Glutamatergic neuron (in vitro differentiated cells): Measurements from ENCODE around the gene SERPIND1. TPM values are rescaled to one million over a fixed set of nuclear protein-coding genes. Genes with fewer than 3 reads are reported as not detected.

Experiments
- DNase-seq: peaks from one replicate; pipeline ENCODE4 v3.0.0; 2022
- H3K27ac Mint-ChIP-seq: one replicate; pipeline ENCODE4 v1.8.0; 2020; ENCODE audit warnings: mild to moderate bottlenecking, mixed read lengths, inconsistent platforms; ENCODE audit not compliant: unreplicated experiment
- H3K27me3 Mint-ChIP-seq: one replicate; pipeline ENCODE4 v1.8.0; 2020; ENCODE audit warnings: mild to moderate bottlenecking, moderate library complexity, mixed read lengths, inconsistent platforms; ENCODE audit not compliant: unreplicated experiment
- H3K36me3 Mint-ChIP-seq: one replicate; pipeline ENCODE4 v1.8.0; 2020; ENCODE audit warnings: mild to moderate bottlenecking, mixed read lengths, inconsistent platforms; ENCODE audit not compliant: unreplicated experiment
- H3K4me1 Mint-ChIP-seq: one replicate; pipeline ENCODE4 v1.8.0; 2020; ENCODE audit warnings: mild to moderate bottlenecking, low read depth, mixed read lengths, inconsistent platforms; ENCODE audit not compliant: unreplicated experiment
- H3K4me3 Mint-ChIP-seq: one replicate; pipeline ENCODE4 v1.8.0; 2020; ENCODE audit warnings: mild to moderate bottlenecking, mixed read lengths, inconsistent platforms; ENCODE audit not compliant: unreplicated experiment
- H3K9me3 Mint-ChIP-seq: one replicate; pipeline ENCODE4 v1.8.0; 2020; ENCODE audit warnings: mild to moderate bottlenecking, moderate library complexity, mixed read lengths, inconsistent platforms; ENCODE audit not compliant: unreplicated experiment
- total RNA-seq: library from RNA; stranded (reverse); fragmentation: NEBNext Ultra II Directional; extraction: Animal tissue kit (Norgen Biotek cat#: 25700); gene quantifications from one replicate; pipeline ENCODE4 v1.2.1, GENCODE V29; 2021; ENCODE audit not compliant: unreplicated experiment
- TF ChIP-seq, protein P1 (sequence below): fragments of 200-600 bp; sonication (generic); IDR thresholded peaks from one replicate; pipeline ENCODE4 v1.5.0; 2021; ENCODE audit not compliant: partially characterized antibody, unreplicated experiment

The SERPIND1 gene
- total RNA-seq, 1 donor from 2014 or later, result not detected

DNA sequence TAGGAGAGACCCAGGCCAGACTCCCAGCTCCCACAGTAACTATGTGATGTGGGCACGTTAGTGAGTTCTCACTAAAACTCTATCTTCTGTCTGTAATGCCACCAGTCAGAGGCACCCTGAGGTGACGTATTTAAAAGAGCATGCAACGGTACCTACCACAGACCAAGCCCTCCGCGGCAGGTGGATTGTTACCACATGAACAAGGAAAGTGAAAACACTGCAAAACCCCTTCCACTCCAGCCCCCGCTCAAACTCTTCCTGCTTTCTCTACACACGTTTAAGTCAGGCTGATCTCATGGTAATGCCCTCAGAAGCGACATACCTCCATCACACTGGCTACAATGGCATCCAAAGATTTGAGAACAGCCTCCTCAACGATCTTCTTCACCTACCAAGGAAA lies 36.7 kb downstream of the SERPIND1 start:
- TF ChIP-seq, protein P1, sequence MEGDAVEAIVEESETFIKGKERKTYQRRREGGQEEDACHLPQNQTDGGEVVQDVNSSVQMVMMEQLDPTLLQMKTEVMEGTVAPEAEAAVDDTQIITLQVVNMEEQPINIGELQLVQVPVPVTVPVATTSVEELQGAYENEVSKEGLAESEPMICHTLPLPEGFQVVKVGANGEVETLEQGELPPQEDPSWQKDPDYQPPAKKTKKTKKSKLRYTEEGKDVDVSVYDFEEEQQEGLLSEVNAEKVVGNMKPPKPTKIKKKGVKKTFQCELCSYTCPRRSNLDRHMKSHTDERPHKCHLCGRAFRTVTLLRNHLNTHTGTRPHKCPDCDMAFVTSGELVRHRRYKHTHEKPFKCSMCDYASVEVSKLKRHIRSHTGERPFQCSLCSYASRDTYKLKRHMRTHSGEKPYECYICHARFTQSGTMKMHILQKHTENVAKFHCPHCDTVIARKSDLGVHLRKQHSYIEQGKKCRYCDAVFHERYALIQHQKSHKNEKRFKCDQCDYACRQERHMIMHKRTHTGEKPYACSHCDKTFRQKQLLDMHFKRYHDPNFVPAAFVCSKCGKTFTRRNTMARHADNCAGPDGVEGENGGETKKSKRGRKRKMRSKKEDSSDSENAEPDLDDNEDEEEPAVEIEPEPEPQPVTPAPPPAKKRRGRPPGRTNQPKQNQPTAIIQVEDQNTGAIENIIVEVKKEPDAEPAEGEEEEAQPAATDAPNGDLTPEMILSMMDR, result no peak
- no peak for DNase-seq
- no peaks in the 10 kb centered on the region for H3K4me1 Mint-ChIP-seq
- no peak overlapping the region for H3K4me3 Mint-ChIP-seq
- no peaks in the 10 kb centered on the region for H3K9me3 Mint-ChIP-seq
- H3K36me3 Mint-ChIP-seq, result no peaks in the 10 kb centered on the region
- no peaks in the 10 kb centered on the region for H3K27me3 Mint-ChIP-seq
- H3K27ac Mint-ChIP-seq, result no peak overlapping the region

DNA sequence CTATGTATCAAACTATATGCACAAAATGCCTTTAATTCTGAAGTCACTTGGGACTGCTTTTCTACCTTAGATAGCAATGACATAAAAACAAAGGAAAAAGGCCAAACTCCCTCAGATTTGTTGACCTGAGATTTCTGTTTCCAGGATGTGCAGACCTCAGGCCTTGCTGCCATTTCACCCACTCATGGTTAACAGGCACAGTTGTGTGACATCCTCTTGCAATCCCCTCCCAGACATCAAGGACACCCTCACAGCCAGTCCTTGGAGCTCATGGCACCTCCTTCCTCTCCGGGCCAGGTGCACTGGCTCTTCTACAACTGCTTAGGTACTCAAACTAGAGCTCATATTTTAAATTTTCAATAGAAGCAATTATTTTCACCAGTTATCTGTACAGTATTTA lies 37.3 kb downstream of the SERPIND1 start:
- no peaks in the 10 kb centered on the region for H3K4me1 Mint-ChIP-seq
- no peaks in the 10 kb centered on the region for H3K9me3 Mint-ChIP-seq
- DNase-seq, result no peak

DNA sequence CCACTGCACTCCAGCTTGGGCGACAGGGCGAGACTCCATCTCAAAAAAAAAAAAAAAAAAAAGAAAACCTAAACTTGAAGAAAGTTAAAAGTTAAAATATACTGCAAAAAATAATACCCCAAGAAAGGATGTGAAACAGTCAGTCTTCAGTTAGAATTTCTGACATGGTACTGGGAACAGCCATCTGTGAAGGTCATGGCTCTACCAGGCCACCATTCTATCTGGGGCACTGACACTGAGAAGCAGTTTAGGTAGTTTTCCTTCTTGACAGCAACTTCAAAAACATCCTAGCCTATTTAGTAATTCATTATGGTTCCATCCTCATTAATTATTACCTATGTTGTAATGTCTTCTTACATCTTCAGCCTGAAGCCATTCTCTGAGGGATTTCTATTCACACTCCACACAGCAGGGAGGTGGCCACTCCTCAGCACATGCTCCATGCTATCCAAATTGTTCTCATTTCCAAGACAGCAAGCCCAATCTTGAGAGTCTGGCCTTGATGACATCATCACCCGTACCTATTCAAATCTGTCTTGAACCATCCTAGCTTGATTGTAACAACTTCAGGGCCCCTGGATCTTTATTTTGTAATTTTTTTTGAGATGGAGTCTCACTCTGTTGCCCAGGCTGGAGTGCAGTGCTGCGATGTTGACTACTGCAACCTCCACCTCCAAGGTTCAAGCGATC lies 38.2 kb downstream of the SERPIND1 start:
- no peak overlapping the region for H3K4me3 Mint-ChIP-seq
- no peak overlapping the region for H3K27ac Mint-ChIP-seq
- H3K36me3 Mint-ChIP-seq, result no peaks in the 10 kb centered on the region
- H3K4me1 Mint-ChIP-seq, result no peaks in the 10 kb centered on the region
- TF ChIP-seq, protein P1, result no peak
- DNase-seq, result no peak
- no peaks in the 10 kb centered on the region for H3K9me3 Mint-ChIP-seq
- H3K27me3 Mint-ChIP-seq, result no peaks in the 10 kb centered on the region

More for the DNA sequence above, 37.3 kb downstream of the SERPIND1 start:
- Mint-ChIP-seq H3K27ac (no peak overlapping the region), H3K4me3 (no peak overlapping the region), H3K36me3 (no peaks in the 10 kb centered on the region), H3K27me3 (no peaks in the 10 kb centered on the region)
- TF ChIP-seq, protein P1, result no peak

DNA sequence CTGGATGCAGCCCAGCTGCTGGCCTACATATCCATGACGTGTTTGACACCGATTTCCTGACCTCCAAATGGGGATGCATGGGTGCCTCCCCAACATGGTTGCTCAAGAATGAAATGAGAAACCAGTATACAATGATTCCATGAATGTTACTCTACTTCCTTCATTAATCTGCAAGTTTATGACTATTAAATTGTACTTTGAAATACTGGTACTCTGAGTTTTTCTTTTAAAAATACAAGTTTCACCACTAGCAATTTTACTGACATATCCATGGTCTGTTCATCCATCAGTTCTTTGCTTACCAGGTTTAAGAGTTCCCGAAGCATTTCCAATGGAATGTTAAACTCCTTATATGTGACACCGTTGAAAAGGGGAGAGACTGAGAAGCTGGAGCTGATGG lies 39.1 kb downstream of the SERPIND1 start:
- Mint-ChIP-seq H3K4me3 (no peak overlapping the region), H3K27me3 (no peaks in the 10 kb centered on the region), H3K27ac (no peak overlapping the region), H3K36me3 (no peaks in the 10 kb centered on the region), H3K9me3 (no peaks in the 10 kb centered on the region), H3K4me1 (no peaks in the 10 kb centered on the region)
- no peak for DNase-seq
- TF ChIP-seq, protein P1, result no peak

DNA sequence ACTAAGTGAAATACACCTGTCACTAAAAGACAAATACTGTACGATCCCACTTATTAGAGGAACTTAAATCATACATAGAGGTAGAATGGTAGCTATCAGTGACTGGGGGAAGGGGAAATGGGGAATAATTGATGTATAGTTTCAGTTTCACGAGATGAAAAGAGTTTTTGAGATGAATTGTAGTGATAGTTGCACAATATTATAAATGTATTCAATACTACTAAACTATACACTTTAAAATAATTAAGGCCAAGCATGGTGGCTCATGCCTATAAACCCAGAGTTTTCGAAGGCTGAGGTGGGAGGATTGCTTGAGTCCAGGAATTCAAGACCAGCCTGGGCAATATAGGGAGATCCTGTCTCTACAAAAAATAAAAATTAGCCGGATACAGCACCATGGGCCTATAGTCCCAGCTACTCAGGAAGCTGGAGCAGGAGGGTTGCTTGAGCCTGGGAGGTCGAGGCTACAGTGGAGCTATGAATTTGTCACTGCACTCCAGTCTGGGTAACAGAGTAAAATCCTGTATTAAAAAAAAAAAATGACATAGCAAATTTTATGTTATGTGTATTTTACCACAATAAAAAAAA lies 40.4 kb downstream of the SERPIND1 start:
- DNase-seq, result no peak
- no peaks in the 10 kb centered on the region for H3K4me1 Mint-ChIP-seq

More for the DNA sequence above, 40.4 kb downstream of the SERPIND1 start:
- Mint-ChIP-seq H3K4me3 (no peak overlapping the region), H3K27me3 (peaks cover 2% of the 10 kb centered on the region), H3K36me3 (no peaks in the 10 kb centered on the region), H3K9me3 (no peaks in the 10 kb centered on the region), H3K27ac (no peak overlapping the region)
- TF ChIP-seq, protein P1, result no peak
